SK-N-SH (cell line): ENCODE data around the gene CACNA1E.

Source experiments
- CTCF ChIP-seq: fragments of 200-600 bp; sonication (generic); IDR thresholded peaks from 2 replicates; pipeline ENCODE4 v1.6.1; 2017; ENCODE audit warnings: antibody characterized with exemption, mild to moderate bottlenecking, moderate library complexity
- EP300 ChIP-seq, 2 experiments: IDR thresholded peaks; 2 replicates each; pipeline versions ENCODE4 v1.4.0 to v1.6.1; 2012; ENCODE audit warnings: borderline replicate concordance in 1 of 2, low read depth in 1 of 2, low read length in 1 of 2
- EZH2phosphoT487 ChIP-seq: fragments of 200-600 bp; sonication (generic); IDR thresholded peaks from 2 replicates; pipeline ENCODE4 v1.6.1; 2017; ENCODE audit warnings: low read depth, mixed run types, mild to moderate bottlenecking, antibody characterized with exemption, moderate library complexity, borderline replicate concordance
- FOXJ3 ChIP-seq: sonication (generic); formaldehyde crosslinking; IDR thresholded peaks from 2 replicates; pipeline ENCODE4 v1.5.1; 2020; ENCODE audit warnings: mild to moderate bottlenecking, missing genetic modification reagents
- GABPA ChIP-seq: IDR thresholded peaks from 2 replicates; pipeline ENCODE4 v1.4.0; 2012; ENCODE audit warnings: low read depth, mild to moderate bottlenecking
- POLR2AphosphoS5 ChIP-seq: IDR thresholded peaks from 2 replicates; pipeline ENCODE4 v1.6.1; 2012; ENCODE audit warnings: low read depth, low read length

- TF ChIP-seq CTCF (no peak), POLR2AphosphoS5 (no peak), EZH2phosphoT487 (no peak), GABPA (no peak), EP300 (IDR thresholded peaks at IDR 0.05; ENCODE audit: borderline replicate concordance in 1 of 2, low read depth in 1 of 2, low read length in 1 of 2) (no peak), FOXJ3 (no peak)
Observed at GRCh38 chr1:181680332-181680731, 197.0 kb downstream of the CACNA1E start.
